GM19467 (cell line): ENCODE measurements around the gene SLC25A47.
A peak's percentile ranks its signal among the peaks of the same experiment; 100 is the strongest.
"Not testable (repeated sequence)": the region's sequence is repeated elsewhere in the genome, so short reads cannot be mapped to it uniquely, and the experiment has no call there.

Experiments used
- ATAC-seq: cut with Tn5 transposase; IDR thresholded peaks from one replicate; pipeline ENCODE4 v1.9.1; 2021; ENCODE audit warnings: mild to moderate bottlenecking, moderate library complexity; ENCODE audit not compliant: unreplicated experiment

Gene SLC25A47

GRCh38 chr14:100304825-100305323 lies 18.3 kb upstream of the SLC25A47 start:
- ATAC-seq: no peak

- ATAC-seq: no peak
Observed at GRCh38 chr14:100305324-100306100, 17.6 kb upstream of the SLC25A47 start.

GRCh38 chr14:100306101-100306997 lies 16.8 kb upstream of the SLC25A47 start, which contains the start of gene SLC25A29:
Gene SLC25A29, minus strand, starts transcription at chr14:100306444. Its CDS starts 212 bp downstream, at chr14:100306232.
- ATAC-seq: peak; percentile 74

- no peak for ATAC-seq
Observed at GRCh38 chr14:100306998-100307765, 16.0 kb upstream of the SLC25A47 start.

- no peak for ATAC-seq
Observed at GRCh38 chr14:100307766-100308426, 15.2 kb upstream of the SLC25A47 start.

- not testable (repeated sequence) for ATAC-seq
Observed at GRCh38 chr14:100308427-100308792, 14.7 kb upstream of the SLC25A47 start.

- ATAC-seq: no peak
Observed at GRCh38 chr14:100309028-100309737, 14.0 kb upstream of the SLC25A47 start.

GRCh38 chr14:100312110-100312876 lies 10.8 kb upstream of the SLC25A47 start:
- not testable (repeated sequence) for ATAC-seq

- ATAC-seq: no peak
Observed at GRCh38 chr14:100312877-100313400, 10.2 kb upstream of the SLC25A47 start.

GRCh38 chr14:100313464-100314230 lies 9.5 kb upstream of the SLC25A47 start:
- ATAC-seq: no peak

GRCh38 chr14:100314724-100315123 lies 8.4 kb upstream of the SLC25A47 start:
- no peak for ATAC-seq

- ATAC-seq: no peak
Observed at GRCh38 chr14:100317389-100317788, 5.8 kb upstream of the SLC25A47 start.

- peak; percentile 91 for ATAC-seq
Observed at GRCh38 chr14:100317912-100318808, 5.0 kb upstream of the SLC25A47 start.

- no peak for ATAC-seq
Observed at GRCh38 chr14:100320157-100320856, 2.8 kb upstream of the SLC25A47 start.

GRCh38 chr14:100321473-100322137 lies 1.5 kb upstream of the SLC25A47 start:
- no peak for ATAC-seq
